ENCODE measurements around the gene SNCG.
"Not testable (repeated sequence)": the region's sequence is repeated elsewhere in the genome, so short reads cannot be mapped to it uniquely, and the experiment has no call there.

Gene SNCG

GRCh38 chr10:86974484-86974883 lies 16.1 kb downstream of the SNCG start:
- no peak for DNase-seq (ENCODE audit: low spot score)
- no peak for FAIRE-seq

- DNase-seq (ENCODE audit: low spot score) (no peak), FAIRE-seq (no peak)
Measured at GRCh38 chr10:86976362-86977056, 18.1 kb downstream of the SNCG start.

- not testable (repeated sequence) for FAIRE-seq; DNase-seq (ENCODE audit: low spot score)
Measured at GRCh38 chr10:86978457-86978856, 20.1 kb downstream of the SNCG start.

- FAIRE-seq = no peak
Measured at GRCh38 chr10:86979296-86979818, 21.0 kb downstream of the SNCG start.

GRCh38 chr10:86979977-86980448 lies 21.6 kb downstream of the SNCG start:
- no peak for DNase-seq (ENCODE audit: low spot score)
- FAIRE-seq = no peak

More at GRCh38 chr10:86979296-86979818, 21.0 kb downstream of the SNCG start:
- DNase-seq (ENCODE audit: low spot score) = no peak

GRCh38 chr10:86981020-86981419 lies 22.6 kb downstream of the SNCG start:
- FAIRE-seq; DNase-seq (ENCODE audit: low spot score): not testable (repeated sequence)

GRCh38 chr10:86981716-86982115 lies 23.3 kb downstream of the SNCG start:
- FAIRE-seq = no peak
- DNase-seq (ENCODE audit: low spot score) = no peak

- FAIRE-seq; DNase-seq (ENCODE audit: low spot score): not testable (repeated sequence)
Measured at GRCh38 chr10:86984498-86984897, 26.1 kb downstream of the SNCG start.

GRCh38 chr10:86988520-86988919 lies 30.1 kb downstream of the SNCG start:
- FAIRE-seq = no peak
- DNase-seq (ENCODE audit: low spot score) = no peak

- peak; percentile 76 for FAIRE-seq
- DNase-seq (ENCODE audit: low spot score) = not testable (repeated sequence)
Measured at GRCh38 chr10:86991362-86991761, 33.0 kb downstream of the SNCG start.

GRCh38 chr10:86992456-86992855 lies 34.1 kb downstream of the SNCG start:
- FAIRE-seq = no peak
- no peak for DNase-seq (ENCODE audit: low spot score)

- DNase-seq (ENCODE audit: low spot score) (no peak), FAIRE-seq (peak; percentile 53)
Measured at GRCh38 chr10:86992929-86993328, 34.5 kb downstream of the SNCG start.

GRCh38 chr10:86999802-87000403 lies 41.5 kb downstream of the SNCG start:
- DNase-seq (ENCODE audit: low spot score); FAIRE-seq: not testable (repeated sequence)

GRCh38 chr10:87000491-87000890 lies 42.1 kb downstream of the SNCG start:
- FAIRE-seq = no peak
- DNase-seq (ENCODE audit: low spot score) = no peak

GRCh38 chr10:87007124-87007523 lies 48.7 kb downstream of the SNCG start:
- DNase-seq (ENCODE audit: low spot score); FAIRE-seq: not testable (repeated sequence)

- DNase-seq (ENCODE audit: low spot score); FAIRE-seq: not testable (repeated sequence)
Measured at GRCh38 chr10:87007674-87008073, 49.3 kb downstream of the SNCG start.

- not testable (repeated sequence) for FAIRE-seq; DNase-seq (ENCODE audit: low spot score)
Measured at GRCh38 chr10:87008303-87008702, 49.9 kb downstream of the SNCG start.

GRCh38 chr10:87009134-87009696 lies 50.8 kb downstream of the SNCG start:
- not testable (repeated sequence) for FAIRE-seq; DNase-seq (ENCODE audit: low spot score)
